SK-N-SH (cell line): ENCODE results near the gene ZNF384.

Experiments
- JUND ChIP-seq: IDR thresholded peaks from 2 replicates; pipeline ENCODE4 v1.4.0; 2012
- SMC3 ChIP-seq: IDR thresholded peaks from 2 replicates; pipeline ENCODE4 v1.6.1; 2012; ENCODE audit warnings: low read depth, low read length, improper control_type of control experiment
- TAF1 ChIP-seq: IDR thresholded peaks from 2 replicates; pipeline ENCODE4 v1.6.1; 2012; ENCODE audit warnings: low read depth, mild to moderate bottlenecking, low read length, moderate library complexity, borderline replicate concordance
- TF ChIP-seq, protein P1 (sequence below): IDR thresholded peaks from 2 replicates; pipeline ENCODE4 v1.6.1; 2012; ENCODE audit warnings: mild to moderate bottlenecking, low read depth, low read length, moderate library complexity
- TF ChIP-seq, protein P2 (sequence below): IDR thresholded peaks from 2 replicates; pipeline ENCODE4; 2012

DNA sequence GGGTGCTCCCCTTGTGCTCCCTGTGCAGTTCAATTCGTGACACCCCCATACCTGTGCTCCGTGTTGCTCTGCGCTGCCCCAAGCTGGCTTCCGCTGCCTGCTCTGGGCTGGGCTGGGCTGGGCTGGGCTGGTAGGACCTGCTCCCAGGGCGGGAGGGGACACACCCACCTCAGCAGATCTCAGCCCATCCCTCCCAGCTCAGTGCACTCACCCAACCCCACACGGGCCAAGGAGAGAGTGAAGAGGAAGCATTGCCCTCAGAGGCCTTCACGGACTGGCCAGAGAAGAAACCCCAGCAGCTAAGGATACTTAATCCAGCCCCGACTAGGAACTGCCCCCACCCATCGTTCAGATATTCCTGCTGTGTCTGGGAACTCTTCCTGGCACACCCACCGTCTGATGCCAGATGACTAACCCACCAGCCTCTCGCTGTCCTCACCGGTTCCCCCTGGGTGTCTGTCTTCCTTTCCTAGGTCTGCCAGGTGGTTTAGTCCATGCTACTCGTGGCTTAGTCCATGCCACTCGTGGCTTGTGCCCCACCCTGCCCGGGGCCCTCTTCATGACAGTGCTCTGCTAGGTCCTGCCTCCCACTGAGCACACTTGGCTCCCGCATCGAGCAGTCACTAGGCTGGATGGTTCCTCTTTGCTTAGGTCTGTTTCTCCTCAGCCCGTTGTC is 53.2 kb downstream of the ZNF384 start, which contains the start of gene LPAR5:
- TF ChIP-seq JUND (no peak), SMC3 (no peak), TAF1 (no peak)
- TF ChIP-seq, protein P1, sequence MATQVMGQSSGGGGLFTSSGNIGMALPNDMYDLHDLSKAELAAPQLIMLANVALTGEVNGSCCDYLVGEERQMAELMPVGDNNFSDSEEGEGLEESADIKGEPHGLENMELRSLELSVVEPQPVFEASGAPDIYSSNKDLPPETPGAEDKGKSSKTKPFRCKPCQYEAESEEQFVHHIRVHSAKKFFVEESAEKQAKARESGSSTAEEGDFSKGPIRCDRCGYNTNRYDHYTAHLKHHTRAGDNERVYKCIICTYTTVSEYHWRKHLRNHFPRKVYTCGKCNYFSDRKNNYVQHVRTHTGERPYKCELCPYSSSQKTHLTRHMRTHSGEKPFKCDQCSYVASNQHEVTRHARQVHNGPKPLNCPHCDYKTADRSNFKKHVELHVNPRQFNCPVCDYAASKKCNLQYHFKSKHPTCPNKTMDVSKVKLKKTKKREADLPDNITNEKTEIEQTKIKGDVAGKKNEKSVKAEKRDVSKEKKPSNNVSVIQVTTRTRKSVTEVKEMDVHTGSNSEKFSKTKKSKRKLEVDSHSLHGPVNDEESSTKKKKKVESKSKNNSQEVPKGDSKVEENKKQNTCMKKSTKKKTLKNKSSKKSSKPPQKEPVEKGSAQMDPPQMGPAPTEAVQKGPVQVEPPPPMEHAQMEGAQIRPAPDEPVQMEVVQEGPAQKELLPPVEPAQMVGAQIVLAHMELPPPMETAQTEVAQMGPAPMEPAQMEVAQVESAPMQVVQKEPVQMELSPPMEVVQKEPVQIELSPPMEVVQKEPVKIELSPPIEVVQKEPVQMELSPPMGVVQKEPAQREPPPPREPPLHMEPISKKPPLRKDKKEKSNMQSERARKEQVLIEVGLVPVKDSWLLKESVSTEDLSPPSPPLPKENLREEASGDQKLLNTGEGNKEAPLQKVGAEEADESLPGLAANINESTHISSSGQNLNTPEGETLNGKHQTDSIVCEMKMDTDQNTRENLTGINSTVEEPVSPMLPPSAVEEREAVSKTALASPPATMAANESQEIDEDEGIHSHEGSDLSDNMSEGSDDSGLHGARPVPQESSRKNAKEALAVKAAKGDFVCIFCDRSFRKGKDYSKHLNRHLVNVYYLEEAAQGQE = no peak
- TF ChIP-seq, protein P2, sequence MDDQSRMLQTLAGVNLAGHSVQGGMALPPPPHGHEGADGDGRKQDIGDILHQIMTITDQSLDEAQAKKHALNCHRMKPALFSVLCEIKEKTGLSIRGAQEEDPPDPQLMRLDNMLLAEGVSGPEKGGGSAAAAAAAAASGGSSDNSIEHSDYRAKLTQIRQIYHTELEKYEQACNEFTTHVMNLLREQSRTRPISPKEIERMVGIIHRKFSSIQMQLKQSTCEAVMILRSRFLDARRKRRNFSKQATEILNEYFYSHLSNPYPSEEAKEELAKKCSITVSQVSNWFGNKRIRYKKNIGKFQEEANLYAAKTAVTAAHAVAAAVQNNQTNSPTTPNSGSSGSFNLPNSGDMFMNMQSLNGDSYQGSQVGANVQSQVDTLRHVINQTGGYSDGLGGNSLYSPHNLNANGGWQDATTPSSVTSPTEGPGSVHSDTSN = no peak
